ENCODE measurements around the gene TBC1D2B.

The TBC1D2B gene

GRCh38 chr15:78082106-78082742 is 4.7 kb upstream of the TBC1D2B start:
- Histone ChIP-seq H3K27ac (no peak overlapping the region), H3K36me3 (replicated peaks) (no peaks in the 10 kb centered on the region), H3K4me3 (ENCODE audit: low read depth, low read length) (no peak overlapping the region), H3K27me3 (replicated peaks) (no peaks in the 10 kb centered on the region)
- no peak for TF ChIP-seq CTCF (IDR thresholded peaks at IDR 0.05; ENCODE audit: low read depth, low read length, missing control alignments)
- DNase-seq, result no peak
- in situ Hi-C loops (cut with HindIII; ENCODE audit: low pct_ligation_motif_present, low sequenced_read_pairs), result no loop called here

GRCh38 chr15:78080088-78080460 is 2.6 kb upstream of the TBC1D2B start:
- in situ Hi-C loops (cut with HindIII; ENCODE audit: low pct_ligation_motif_present, low sequenced_read_pairs), result no loop called here
- Histone ChIP-seq H3K4me3 (ENCODE audit: low read depth, low read length) (no peak overlapping the region), H3K27me3 (replicated peaks) (no peaks in the 10 kb centered on the region), H3K36me3 (replicated peaks) (no peaks in the 10 kb centered on the region), H3K27ac (no peak overlapping the region)
- TF ChIP-seq CTCF (IDR thresholded peaks at IDR 0.05; ENCODE audit: low read depth, low read length, missing control alignments), result no peak
- no peak for DNase-seq

GRCh38 chr15:78079298-78080087 is 2.0 kb upstream of the TBC1D2B start:
- Histone ChIP-seq H3K36me3 (replicated peaks) (no peaks in the 10 kb centered on the region), H3K27ac (no peak overlapping the region), H3K4me3 (ENCODE audit: low read depth, low read length) (no peak overlapping the region), H3K27me3 (replicated peaks) (no peaks in the 10 kb centered on the region)
- no peak for TF ChIP-seq CTCF (IDR thresholded peaks at IDR 0.05; ENCODE audit: low read depth, low read length, missing control alignments)
- in situ Hi-C loops (cut with HindIII; ENCODE audit: low pct_ligation_motif_present, low sequenced_read_pairs), result no loop called here
- no peak for DNase-seq

- TF ChIP-seq CTCF (IDR thresholded peaks at IDR 0.05; ENCODE audit: low read depth, low read length, missing control alignments), result no peak
- no peak overlapping the region for H3K27ac ChIP-seq
- in situ Hi-C loops (cut with HindIII; ENCODE audit: low pct_ligation_motif_present, low sequenced_read_pairs), result no loop called here
- H3K27me3 ChIP-seq (replicated peaks), result no peaks in the 10 kb centered on the region
- DNase-seq, result no peak
- no peaks in the 10 kb centered on the region for H3K36me3 ChIP-seq (replicated peaks)
- peak overlapping the region; percentile 89 for H3K4me3 ChIP-seq (ENCODE audit: low read depth, low read length)
Measured at GRCh38 chr15:78077871-78078210, 330 bp upstream of the TBC1D2B start.

GRCh38 chr15:78076231-78077052 is 1.1 kb downstream of the TBC1D2B start:
- peak overlapping the region; percentile 89 for H3K4me3 ChIP-seq (ENCODE audit: low read depth, low read length)
- peak overlapping the region; percentile 90 for H3K27ac ChIP-seq
- H3K27me3 ChIP-seq (replicated peaks), result no peaks in the 10 kb centered on the region
- in situ Hi-C loops (cut with HindIII; ENCODE audit: low pct_ligation_motif_present, low sequenced_read_pairs), result no loop called here
- no peaks in the 10 kb centered on the region for H3K36me3 ChIP-seq (replicated peaks)
- DNase-seq, result no peak
- TF ChIP-seq CTCF (IDR thresholded peaks at IDR 0.05; ENCODE audit: low read depth, low read length, missing control alignments), result peak; percentile 35

Measured in brain microvascular endothelial cell (primary cell).